ENCODE data around the gene JUN. TPM values are rescaled to one million over a fixed set of nuclear protein-coding genes. Genes with fewer than 3 reads are reported as not detected.

Gene JUN
- total and polyA plus RNA-seq, 2 experiments from 2014 or later: 23.3 to 28.5 TPM

- TF ChIP-seq EZH2phosphoT487 (IDR thresholded peaks at IDR 0.05; ENCODE audit: unreplicated experiment): no peak
- no peak for TF ChIP-seq ZNF114 (CRISPR knock-in tag; IDR thresholded peaks at IDR 0.05)
Measured at GRCh38 chr1:58803858-58804257, 20.0 kb upstream of the JUN start (continued).

DNA sequence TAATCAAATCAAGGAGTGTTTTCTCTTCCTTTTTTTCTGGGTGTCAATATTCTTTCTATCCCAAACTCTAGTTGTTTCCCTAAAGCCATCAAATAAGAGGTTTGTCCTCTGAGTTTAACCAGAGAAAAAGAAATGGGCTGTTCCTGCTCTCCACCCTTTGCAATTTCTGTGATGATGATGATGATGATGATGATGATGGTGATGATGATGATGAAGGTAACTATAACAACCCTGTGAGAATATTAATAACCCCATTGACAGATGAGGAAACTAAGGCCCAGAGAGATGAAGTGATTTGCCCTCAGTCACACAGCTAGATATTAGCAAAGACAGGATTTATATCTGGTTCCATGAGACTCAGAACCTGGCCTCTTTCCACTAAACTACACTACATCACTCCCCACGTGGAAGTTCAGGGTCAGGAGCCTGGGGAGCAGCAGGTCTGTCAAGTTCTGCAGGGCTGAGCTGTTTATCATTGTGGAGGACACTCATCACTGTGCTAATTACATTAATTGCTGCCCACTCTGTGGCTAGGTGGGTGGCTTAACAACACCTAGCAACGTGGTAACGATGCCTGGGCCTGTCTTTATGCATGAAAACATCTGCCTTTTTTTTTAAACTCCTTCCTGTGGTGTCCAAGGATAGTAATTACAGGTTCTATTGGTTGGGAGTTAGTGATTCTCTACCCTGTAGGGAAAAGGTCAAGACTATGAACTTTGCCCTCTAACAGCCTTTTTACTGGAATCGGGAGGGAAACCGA is 19.0 kb upstream of the JUN start:
- DNase-seq (ENCODE audit: low spot score) (no peak), ATAC-seq (no peak)
- H3K4me2 ChIP-seq: no peak overlapping the region
- no peak overlapping the region for H3K4me3 ChIP-seq
- no peak overlapping the region for H3K27ac ChIP-seq (ENCODE audit: low read depth)
- no peaks in the 10 kb centered on the region for H3K36me3 ChIP-seq (ENCODE audit: insufficient read depth)
- no peaks in the 10 kb centered on the region for H3K27me3 ChIP-seq (ENCODE audit: insufficient read depth)
- H3K27me3 Mint-ChIP-seq (ENCODE audit: insufficient read depth, low read depth, poor library complexity): peaks cover 2% of the 10 kb centered on the region
- no peaks in the 10 kb centered on the region for H3F3A ChIP-seq (replicated peaks; ENCODE audit: low read depth)
- no peak overlapping the region; the same call in 1 of the 2 replicates for H2AFZ ChIP-seq
- H3K9me3 Mint-ChIP-seq: no peaks in the 10 kb centered on the region
- H3K79me2 ChIP-seq (replicated peaks; ENCODE audit: insufficient read depth): no peaks in the 10 kb centered on the region
- H4K20me1 ChIP-seq (replicated peaks; ENCODE audit: insufficient read depth): no peaks in the 10 kb centered on the region
- H3K36me3 Mint-ChIP-seq (ENCODE audit: low read depth): no peaks in the 10 kb centered on the region
- peaks cover 12% of the 10 kb centered on the region for H3K4me1 Mint-ChIP-seq
- H3K4me1 ChIP-seq (ENCODE audit: insufficient read depth): peaks cover 5% of the 10 kb centered on the region; the same call in 1 of the 2 replicates
- H3K27ac Mint-ChIP-seq: no peak overlapping the region
- H3K9me2 ChIP-seq (ENCODE audit: insufficient read depth): peaks cover 3% of the 10 kb centered on the region; the same call in 1 of the 2 replicates
- no peak overlapping the region for H3K4me3 Mint-ChIP-seq
- TF ChIP-seq ZNF331 (CRISPR knock-in tag; IDR thresholded peaks at IDR 0.05; ENCODE audit: low read depth): no peak
- TF ChIP-seq POLR2AphosphoS5 (IDR thresholded peaks at IDR 0.05; ENCODE audit: low read depth): no peak
- TF ChIP-seq, protein P1, sequence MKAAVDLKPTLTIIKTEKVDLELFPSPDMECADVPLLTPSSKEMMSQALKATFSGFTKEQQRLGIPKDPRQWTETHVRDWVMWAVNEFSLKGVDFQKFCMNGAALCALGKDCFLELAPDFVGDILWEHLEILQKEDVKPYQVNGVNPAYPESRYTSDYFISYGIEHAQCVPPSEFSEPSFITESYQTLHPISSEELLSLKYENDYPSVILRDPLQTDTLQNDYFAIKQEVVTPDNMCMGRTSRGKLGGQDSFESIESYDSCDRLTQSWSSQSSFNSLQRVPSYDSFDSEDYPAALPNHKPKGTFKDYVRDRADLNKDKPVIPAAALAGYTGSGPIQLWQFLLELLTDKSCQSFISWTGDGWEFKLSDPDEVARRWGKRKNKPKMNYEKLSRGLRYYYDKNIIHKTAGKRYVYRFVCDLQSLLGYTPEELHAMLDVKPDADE (IDR thresholded peaks at IDR 0.05): no peak
- no peak for TF ChIP-seq REST (IDR thresholded peaks at IDR 0.05; ENCODE audit: unreplicated experiment)
- TF ChIP-seq EZH2phosphoT487 (IDR thresholded peaks at IDR 0.05; ENCODE audit: unreplicated experiment): no peak
- TF ChIP-seq ZNF114 (CRISPR knock-in tag; IDR thresholded peaks at IDR 0.05): no peak
- TF ChIP-seq, protein P2, sequence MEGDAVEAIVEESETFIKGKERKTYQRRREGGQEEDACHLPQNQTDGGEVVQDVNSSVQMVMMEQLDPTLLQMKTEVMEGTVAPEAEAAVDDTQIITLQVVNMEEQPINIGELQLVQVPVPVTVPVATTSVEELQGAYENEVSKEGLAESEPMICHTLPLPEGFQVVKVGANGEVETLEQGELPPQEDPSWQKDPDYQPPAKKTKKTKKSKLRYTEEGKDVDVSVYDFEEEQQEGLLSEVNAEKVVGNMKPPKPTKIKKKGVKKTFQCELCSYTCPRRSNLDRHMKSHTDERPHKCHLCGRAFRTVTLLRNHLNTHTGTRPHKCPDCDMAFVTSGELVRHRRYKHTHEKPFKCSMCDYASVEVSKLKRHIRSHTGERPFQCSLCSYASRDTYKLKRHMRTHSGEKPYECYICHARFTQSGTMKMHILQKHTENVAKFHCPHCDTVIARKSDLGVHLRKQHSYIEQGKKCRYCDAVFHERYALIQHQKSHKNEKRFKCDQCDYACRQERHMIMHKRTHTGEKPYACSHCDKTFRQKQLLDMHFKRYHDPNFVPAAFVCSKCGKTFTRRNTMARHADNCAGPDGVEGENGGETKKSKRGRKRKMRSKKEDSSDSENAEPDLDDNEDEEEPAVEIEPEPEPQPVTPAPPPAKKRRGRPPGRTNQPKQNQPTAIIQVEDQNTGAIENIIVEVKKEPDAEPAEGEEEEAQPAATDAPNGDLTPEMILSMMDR (conservative IDR thresholded peaks at IDR 0.05; ENCODE audit: low read depth in 2 of 2): no peak
- TF ChIP-seq JUNB (IDR thresholded peaks at IDR 0.05; ENCODE audit: unreplicated experiment): no peak
- TF ChIP-seq CREB1 (CRISPR knock-in tag; IDR thresholded peaks at IDR 0.05; ENCODE audit: low read depth): no peak
- no peak for TF ChIP-seq NANOG (IDR thresholded peaks at IDR 0.05; ENCODE audit: borderline replicate concordance)
- TF ChIP-seq, protein P3, sequence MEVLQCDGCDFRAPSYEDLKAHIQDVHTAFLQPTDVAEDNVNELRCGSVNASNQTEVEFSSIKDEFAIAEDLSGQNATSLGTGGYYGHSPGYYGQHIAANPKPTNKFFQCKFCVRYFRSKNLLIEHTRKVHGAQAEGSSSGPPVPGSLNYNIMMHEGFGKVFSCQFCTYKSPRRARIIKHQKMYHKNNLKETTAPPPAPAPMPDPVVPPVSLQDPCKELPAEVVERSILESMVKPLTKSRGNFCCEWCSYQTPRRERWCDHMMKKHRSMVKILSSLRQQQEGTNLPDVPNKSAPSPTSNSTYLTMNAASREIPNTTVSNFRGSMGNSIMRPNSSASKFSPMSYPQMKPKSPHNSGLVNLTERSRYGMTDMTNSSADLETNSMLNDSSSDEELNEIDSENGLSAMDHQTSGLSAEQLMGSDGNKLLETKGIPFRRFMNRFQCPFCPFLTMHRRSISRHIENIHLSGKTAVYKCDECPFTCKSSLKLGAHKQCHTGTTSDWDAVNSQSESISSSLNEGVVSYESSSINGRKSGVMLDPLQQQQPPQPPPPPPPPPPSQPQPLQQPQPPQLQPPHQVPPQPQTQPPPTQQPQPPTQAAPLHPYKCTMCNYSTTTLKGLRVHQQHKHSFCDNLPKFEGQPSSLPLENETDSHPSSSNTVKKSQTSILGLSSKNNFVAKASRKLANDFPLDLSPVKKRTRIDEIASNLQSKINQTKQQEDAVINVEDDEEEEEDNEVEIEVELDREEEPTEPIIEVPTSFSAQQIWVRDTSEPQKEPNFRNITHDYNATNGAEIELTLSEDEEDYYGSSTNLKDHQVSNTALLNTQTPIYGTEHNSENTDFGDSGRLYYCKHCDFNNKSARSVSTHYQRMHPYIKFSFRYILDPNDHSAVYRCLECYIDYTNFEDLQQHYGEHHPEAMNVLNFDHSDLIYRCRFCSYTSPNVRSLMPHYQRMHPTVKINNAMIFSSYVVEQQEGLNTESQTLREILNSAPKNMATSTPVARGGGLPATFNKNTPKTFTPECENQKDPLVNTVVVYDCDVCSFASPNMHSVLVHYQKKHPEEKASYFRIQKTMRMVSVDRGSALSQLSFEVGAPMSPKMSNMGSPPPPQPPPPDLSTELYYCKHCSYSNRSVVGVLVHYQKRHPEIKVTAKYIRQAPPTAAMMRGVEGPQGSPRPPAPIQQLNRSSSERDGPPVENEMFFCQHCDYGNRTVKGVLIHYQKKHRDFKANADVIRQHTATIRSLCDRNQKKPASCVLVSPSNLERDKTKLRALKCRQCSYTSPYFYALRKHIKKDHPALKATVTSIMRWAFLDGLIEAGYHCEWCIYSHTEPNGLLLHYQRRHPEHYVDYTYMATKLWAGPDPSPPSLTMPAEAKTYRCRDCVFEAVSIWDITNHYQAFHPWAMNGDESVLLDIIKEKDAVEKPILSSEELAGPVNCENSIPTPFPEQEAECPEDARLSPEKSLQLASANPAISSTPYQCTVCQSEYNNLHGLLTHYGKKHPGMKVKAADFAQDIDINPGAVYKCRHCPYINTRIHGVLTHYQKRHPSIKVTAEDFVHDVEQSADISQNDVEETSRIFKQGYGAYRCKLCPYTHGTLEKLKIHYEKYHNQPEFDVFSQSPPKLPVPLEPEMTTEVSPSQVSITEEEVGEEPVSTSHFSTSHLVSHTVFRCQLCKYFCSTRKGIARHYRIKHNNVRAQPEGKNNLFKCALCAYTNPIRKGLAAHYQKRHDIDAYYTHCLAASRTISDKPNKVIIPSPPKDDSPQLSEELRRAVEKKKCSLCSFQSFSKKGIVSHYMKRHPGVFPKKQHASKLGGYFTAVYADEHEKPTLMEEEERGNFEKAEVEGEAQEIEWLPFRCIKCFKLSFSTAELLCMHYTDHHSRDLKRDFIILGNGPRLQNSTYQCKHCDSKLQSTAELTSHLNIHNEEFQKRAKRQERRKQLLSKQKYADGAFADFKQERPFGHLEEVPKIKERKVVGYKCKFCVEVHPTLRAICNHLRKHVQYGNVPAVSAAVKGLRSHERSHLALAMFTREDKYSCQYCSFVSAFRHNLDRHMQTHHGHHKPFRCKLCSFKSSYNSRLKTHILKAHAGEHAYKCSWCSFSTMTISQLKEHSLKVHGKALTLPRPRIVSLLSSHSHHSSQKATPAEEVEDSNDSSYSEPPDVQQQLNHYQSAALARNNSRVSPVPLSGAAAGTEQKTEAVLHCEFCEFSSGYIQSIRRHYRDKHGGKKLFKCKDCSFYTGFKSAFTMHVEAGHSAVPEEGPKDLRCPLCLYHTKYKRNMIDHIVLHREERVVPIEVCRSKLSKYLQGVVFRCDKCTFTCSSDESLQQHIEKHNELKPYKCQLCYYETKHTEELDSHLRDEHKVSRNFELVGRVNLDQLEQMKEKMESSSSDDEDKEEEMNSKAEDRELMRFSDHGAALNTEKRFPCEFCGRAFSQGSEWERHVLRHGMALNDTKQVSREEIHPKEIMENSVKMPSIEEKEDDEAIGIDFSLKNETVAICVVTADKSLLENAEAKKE (CRISPR knock-in tag; IDR thresholded peaks at IDR 0.05): no peak
- TF ChIP-seq EZH2 (IDR thresholded peaks at IDR 0.05; ENCODE audit: low read depth, unreplicated experiment): no peak

Data from GM23338 (cell line).